Heart right ventricle (tissue), 16 donors: ENCODE measurements around the gene MICA. TPM values are rescaled to one million over a fixed set of nuclear protein-coding genes. Genes with fewer than 3 reads are reported as not detected.
A peak's percentile ranks its signal among the peaks of the same experiment; 100 is the strongest.
"Not testable (repeated sequence)": the region's sequence is repeated elsewhere in the genome, so short reads cannot be mapped to it uniquely, and the experiment has no call there.

Experiments
- ATAC-seq, 8 donors: fragments of 200-7000 bp; cut with Tn5 transposase; one replicate each; pipeline ENCODE4 v1.9.1; 2020; ENCODE audit warnings: mild to moderate bottlenecking in 8 of 8, moderate library complexity in 8 of 8, moderate number of reproducible peaks in 1 of 8
- DNase-seq, 2 donors: peaks; one replicate each; pipeline ENCODE4 v3.0.0-alpha.2; 2020
- H3K27ac ChIP-seq, 10 donors: fragments of 200-600 bp; sonication (generic) in 2 of 10; one replicate each; pipeline versions ENCODE4 v1.5.0 to v1.8.0; 2020 to 2022; ENCODE audit warnings: mild to moderate bottlenecking in 3 of 10
- H3K27me3 ChIP-seq, 7 donors: fragments of 200-600 bp; one replicate each; pipeline ENCODE4 v1.8.0; 2021 to 2022; ENCODE audit warnings: mild to moderate bottlenecking in 2 of 7
- H3K36me3 ChIP-seq, 9 donors: fragments of 200-600 bp; sonication (generic) in 1 of 9; one replicate each; pipeline versions ENCODE4 v1.5.0 to v1.8.0; 2020 to 2022; ENCODE audit warnings: mild to moderate bottlenecking in 2 of 9
- H3K4me1 ChIP-seq, 9 donors: fragments of 200-600 bp; sonication (generic) in 1 of 9; one replicate each; pipeline versions ENCODE4 v1.5.0 to v1.8.0; 2020 to 2022; ENCODE audit warnings: mild to moderate bottlenecking in 4 of 9
- H3K4me3 ChIP-seq, 10 donors: fragments of 200-600 bp; sonication (generic) in 2 of 10; one replicate each; pipeline versions ENCODE4 v1.5.0 to v1.8.0; 2020 to 2022; ENCODE audit warnings: mild to moderate bottlenecking in 7 of 10, moderate library complexity in 2 of 10
- H3K9me3 ChIP-seq, 11 donors: fragments of 200-600 bp in 10 of 11; sonication (generic) in 2 of 11; one replicate each; pipeline versions ENCODE4 v1.5.0 to v1.8.0; 2013 to 2022; ENCODE audit warnings: mild to moderate bottlenecking in 2 of 11, control low read depth in 1 of 11, moderate library complexity in 1 of 11
- WGBS, 2 donors: extraction: QIAGEN DNeasy Blood & Tissue Kit; methylation state at CpG; one replicate each; pipeline ENCODE4 v1.1.7; 2013; ENCODE audit warnings: inconsistent platforms in 1 of 2; 5-methylcytosine and 5-hydroxymethylcytosine counted together
- intact Hi-C, 10 donors: fragments of 100-400 bp; cut with DNase I; formaldehyde crosslinking; loops; one replicate each; pipeline versions ENCODE4 v1.11.1 to v1.14.2; 2022
- polyA plus RNA-seq, 2 donors: library from polyadenylated mRNA; stranded (reverse); fragments of 200-250 nt; gene quantifications; one replicate each; pipeline ENCODE4 v1.2.3, GENCODE V29; 2013
- total RNA-seq, 10 donors: library from RNA; stranded (reverse); fragmentation: NEBNext Ultra II Directional in 3 of 10; extraction: Animal tissue kit (Norgen Biotek cat#: 25700) in 3 of 10; gene quantifications; one replicate each; pipeline versions ENCODE4 v1.2.1 to v1.2.4, GENCODE V29; 2021 to 2023
- TF ChIP-seq, protein P1 (sequence below), 9 donors: fragments of 200-600 bp; sonication (generic) in 2 of 9; IDR thresholded peaks; one replicate each; pipeline versions ENCODE4 v1.5.0 to v1.8.0; 2021 to 2022; ENCODE audit warnings: antibody characterized with exemption in 9 of 9, mild to moderate bottlenecking in 5 of 9, moderate library complexity in 1 of 9
- donor health status: Arrhythmogenic right ventricular cardiomyopathy.
- donor health status: ischemic (EF 13 %, LVEDD 7.1; RV severe dilation, severe dysfunction).
- donor health status: healthy with polysubstance abuse.
- donor health status: DM: no; HTN: yes; CAD: no.
- donor health status: DM: no; HTN: no; CAD: no.
- donor health status: ischemic (EF 25% LVEDD 6.9; RV normal size, moderate dysfunction).
- donor health status: ischemic (EF 25% LVEDD 5.7; RV mildly dilated, moderate dysfunction).
- donor health status: healthy.
- donor health status: DM: yes; HTN: yes; CAD: no.
- donor health status: Ischemic cardiomyopathy.
- donor health status: ischemic (EF 35%, LVEDD 5.7; RV mildly dilated, moderate dysfunction).
- donor health status: nonischemic (EF 11% LVEDD 7.7; RV severe dilation, severe dysfunction).
- donor health status: DM: yes; HTN: yes; CAD: no.
- donor health status: PGD.
- donor health status: ischemic (EF 29% LVEDD 5.4; RV normal size, mild dysfunction).
- donor health status: nonischemic (EF 23%, LVEDD 6.1; RV moderate dilation, normal function).

MICA gene
- total and polyA plus RNA-seq, 12 donors = 3.2 to 36.0 (median 9.1) TPM

DNA sequence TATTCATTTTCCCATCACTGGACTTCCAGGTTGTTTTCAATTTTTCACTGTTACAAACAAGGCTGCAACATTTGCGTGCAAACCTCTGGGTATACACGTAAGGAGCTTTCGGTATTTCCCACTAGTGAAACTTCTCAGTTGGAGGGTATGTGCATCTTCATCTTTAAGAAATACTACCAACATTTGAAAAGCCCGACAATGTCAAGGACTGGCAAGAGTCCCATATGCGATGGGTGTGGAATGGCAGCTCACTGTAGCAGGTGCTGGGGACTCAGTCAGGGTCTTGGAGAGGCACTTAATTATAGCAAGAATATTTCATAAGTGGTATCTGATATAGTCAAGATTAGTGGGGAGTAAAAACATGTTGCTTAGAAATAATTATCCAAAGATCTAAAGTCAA is 37.5 kb upstream of the MICA start:
- Histone ChIP-seq H3K36me3 (no peaks in the 10 kb centered on the region), H3K9me3 (no peaks in the 10 kb centered on the region), H3K4me1 (peaks cover 0 to 9% (median 0%) of the 10 kb centered on the region in 9 donors), H3K27me3 (peaks cover 0 to 44% (median 20%) of the 10 kb centered on the region in 7 donors), H3K4me3 (no peak overlapping the region), H3K27ac (no peak overlapping the region)
- intact Hi-C loops = loop anchor here (1.0 to 10.0 kb wide), 9 partner anchors 94 to 234 kb away; partner anchors contain the start of genes PSORS1C2 (in 3 of the 10) and HLA-C (in 2 of the 10)
- TF ChIP-seq, protein P1, sequence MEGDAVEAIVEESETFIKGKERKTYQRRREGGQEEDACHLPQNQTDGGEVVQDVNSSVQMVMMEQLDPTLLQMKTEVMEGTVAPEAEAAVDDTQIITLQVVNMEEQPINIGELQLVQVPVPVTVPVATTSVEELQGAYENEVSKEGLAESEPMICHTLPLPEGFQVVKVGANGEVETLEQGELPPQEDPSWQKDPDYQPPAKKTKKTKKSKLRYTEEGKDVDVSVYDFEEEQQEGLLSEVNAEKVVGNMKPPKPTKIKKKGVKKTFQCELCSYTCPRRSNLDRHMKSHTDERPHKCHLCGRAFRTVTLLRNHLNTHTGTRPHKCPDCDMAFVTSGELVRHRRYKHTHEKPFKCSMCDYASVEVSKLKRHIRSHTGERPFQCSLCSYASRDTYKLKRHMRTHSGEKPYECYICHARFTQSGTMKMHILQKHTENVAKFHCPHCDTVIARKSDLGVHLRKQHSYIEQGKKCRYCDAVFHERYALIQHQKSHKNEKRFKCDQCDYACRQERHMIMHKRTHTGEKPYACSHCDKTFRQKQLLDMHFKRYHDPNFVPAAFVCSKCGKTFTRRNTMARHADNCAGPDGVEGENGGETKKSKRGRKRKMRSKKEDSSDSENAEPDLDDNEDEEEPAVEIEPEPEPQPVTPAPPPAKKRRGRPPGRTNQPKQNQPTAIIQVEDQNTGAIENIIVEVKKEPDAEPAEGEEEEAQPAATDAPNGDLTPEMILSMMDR (IDR thresholded peaks at IDR 0.05) = no peak
- no peak for ATAC-seq
- 76 to 86% methylated on average over 5 of the region's 5 CpGs for WGBS, 2 donors
- DNase-seq = no peak

DNA sequence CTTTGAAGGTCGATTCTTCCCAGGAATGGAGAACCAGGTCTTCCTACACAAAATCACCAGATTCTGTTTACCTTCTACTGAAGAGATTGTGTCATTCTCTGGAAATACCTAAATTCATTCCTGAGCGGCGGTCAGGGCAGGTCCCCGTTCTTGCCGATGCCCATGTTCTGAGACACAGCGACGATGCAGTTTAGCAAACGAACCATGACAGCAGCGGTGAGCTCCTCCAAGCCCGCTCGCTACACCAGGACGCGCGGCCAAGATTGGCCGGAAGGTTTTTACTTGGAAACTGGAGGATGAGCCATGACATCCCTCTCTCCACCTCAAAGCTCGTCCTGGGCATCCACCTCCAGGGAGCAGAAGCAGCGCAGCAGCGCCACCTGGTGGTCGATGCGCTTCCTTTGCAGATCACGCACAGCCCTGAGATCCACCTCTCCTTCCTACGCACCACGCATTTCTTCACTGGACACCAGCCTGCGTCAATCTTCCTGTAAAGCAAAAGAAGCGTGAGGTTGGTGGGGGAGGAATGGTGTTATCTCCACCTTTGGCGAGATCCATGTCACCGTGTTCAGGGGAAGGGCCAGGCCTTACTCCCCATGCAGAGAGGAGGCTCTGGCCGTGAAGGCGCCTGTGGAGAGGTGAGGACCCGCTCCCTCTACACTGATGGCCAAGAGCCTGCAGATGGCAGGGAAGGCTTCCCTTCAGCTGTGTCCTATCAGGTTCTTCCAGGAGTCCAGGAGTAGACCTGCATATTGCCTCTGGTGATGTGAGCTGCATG is 36.5 kb upstream of the MICA start:
- TF ChIP-seq, protein P1 (IDR thresholded peaks at IDR 0.05) = peak; percentile 88 to 97 (median 94)
- H3K27ac ChIP-seq = no peak overlapping the region
- 7 to 8% methylated on average over 30 of the region's 30 CpGs for WGBS, 2 donors
- intact Hi-C loops = loop anchor here (1.0 to 10.0 kb wide), 10 partner anchors 95 to 235 kb away; partner anchors contain the start of genes PSORS1C2 (in 3 of the 10) and HLA-C (in 2 of the 10)
- peaks cover 0 to 4% (median 0%) of the 10 kb centered on the region in 11 donors for H3K9me3 ChIP-seq
- H3K36me3 ChIP-seq = no peaks in the 10 kb centered on the region
- DNase-seq = peak; percentile 82 to 90
- H3K4me3 ChIP-seq = peak overlapping the region in 8 of 10 donors; percentile 12 to 51 (median 42)
- peak; percentile 98 to 100 (median 100) for ATAC-seq
- peaks cover 0 to 9% (median 0%) of the 10 kb centered on the region in 9 donors for H3K4me1 ChIP-seq
- H3K27me3 ChIP-seq = peaks cover 0 to 34% (median 14%) of the 10 kb centered on the region in 7 donors

DNA sequence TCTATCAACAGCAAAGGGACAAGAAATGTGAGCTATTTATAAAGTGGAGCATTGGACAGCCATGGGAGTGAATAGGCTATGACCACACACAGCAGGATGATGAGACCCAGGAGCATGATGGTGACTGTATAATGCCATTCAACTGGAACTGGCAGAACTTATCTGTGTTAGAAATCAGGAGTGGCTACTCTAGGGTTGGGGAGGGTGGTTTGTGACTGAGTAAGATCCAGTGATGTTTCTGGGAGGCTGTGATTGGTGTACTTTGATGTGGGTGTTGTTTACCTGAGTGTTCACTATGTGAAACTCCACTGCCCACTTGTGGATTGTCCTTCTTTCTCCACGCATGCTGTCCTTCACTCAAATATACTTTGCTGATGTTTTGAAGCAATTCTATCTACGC is 34.9 kb upstream of the MICA start:
- Histone ChIP-seq H3K27ac (no peak overlapping the region), H3K27me3 (peaks cover 0 to 25% (median 8%) of the 10 kb centered on the region in 7 donors), H3K4me1 (peaks cover 0 to 9% (median 0%) of the 10 kb centered on the region in 9 donors), H3K4me3 (no peak overlapping the region), H3K9me3 (peaks cover 0 to 7% (median 0%) of the 10 kb centered on the region in 11 donors), H3K36me3 (no peaks in the 10 kb centered on the region)
- intact Hi-C loops = loop anchor here in 6 of 10 donors (5.0 to 10.0 kb wide), 4 partner anchors 96 to 236 kb away; partner anchors contain the start of genes PSORS1C2 (in 3 of the 6) and HLA-C (in 2 of the 6)
- TF ChIP-seq, protein P1 (IDR thresholded peaks at IDR 0.05) = no peak
- no peak for ATAC-seq
- 80 to 82% methylated on average over 2 of the region's 2 CpGs for whole genome bisulfite sequencing, 2 donors
- DNase-seq = no peak

DNA sequence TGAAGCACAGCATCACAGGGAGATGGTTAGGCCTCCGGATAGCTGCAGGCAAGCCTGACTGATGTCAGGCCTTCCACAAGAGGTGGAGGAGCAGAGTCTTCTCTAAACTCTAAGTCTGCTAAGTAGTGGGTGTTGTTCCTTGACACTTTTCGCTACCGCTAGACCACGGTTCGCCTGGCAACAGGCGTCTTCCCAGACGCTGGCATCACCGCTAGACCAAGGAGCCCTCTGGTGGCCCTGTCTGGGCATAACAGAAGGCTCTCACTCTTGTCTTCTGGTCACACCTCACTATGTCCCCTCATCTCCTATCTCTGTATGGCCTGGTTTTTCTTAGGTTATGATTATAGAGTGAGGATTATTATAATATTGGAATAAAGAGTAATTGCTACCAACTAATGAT is 29.3 kb upstream of the MICA start:
- intact Hi-C loops, H3K4me1 ChIP-seq, ATAC-seq, H3K27ac ChIP-seq, H3K9me3 ChIP-seq, H3K36me3 ChIP-seq, H3K4me3 ChIP-seq, DNase-seq: not testable (repeated sequence)
- H3K27me3 ChIP-seq = peaks cover 0 to 34% (median 14%) of the 10 kb centered on the region in 7 donors
- 25 to 37% methylated on average over 4 to 6 of the region's 8 CpGs for WGBS, 2 donors
- TF ChIP-seq, protein P1 (IDR thresholded peaks at IDR 0.05) = peak in 4 of 9 donors; percentile 20 to 56 (median 52)
